T-helper 1 cell treated with Interleukin-12 subunit alpha and Interleukin-12 subunit beta and Interleukin-4 antibody, amounts not matched to agents 30 ng/mL and 1 ng/mL, for 36 hours (primary cell): Measurements from ENCODE around the gene MAP3K1. TPM values are rescaled to one million over a fixed set of nuclear protein-coding genes. Genes with fewer than 3 reads are reported as not detected.

Experiments
- intact Hi-C: fragments of 100-400 bp; cut with micrococcal nuclease; formaldehyde crosslinking; loops from one replicate; pipeline ENCODE4 v1.15.1; 2024
- total RNA-seq: library from RNA; stranded (reverse); gene quantifications from 2 replicates; pipeline ENCODE4 v1.2.3, GENCODE V29; 2022

MAP3K1 gene
- total RNA-seq, 1 donor from 2014 or later: 41.9 TPM

- intact Hi-C loops: no loop called here
Observed at GRCh38 chr5:56898213-56898612, 82.9 kb downstream of the MAP3K1 start.

DNA sequence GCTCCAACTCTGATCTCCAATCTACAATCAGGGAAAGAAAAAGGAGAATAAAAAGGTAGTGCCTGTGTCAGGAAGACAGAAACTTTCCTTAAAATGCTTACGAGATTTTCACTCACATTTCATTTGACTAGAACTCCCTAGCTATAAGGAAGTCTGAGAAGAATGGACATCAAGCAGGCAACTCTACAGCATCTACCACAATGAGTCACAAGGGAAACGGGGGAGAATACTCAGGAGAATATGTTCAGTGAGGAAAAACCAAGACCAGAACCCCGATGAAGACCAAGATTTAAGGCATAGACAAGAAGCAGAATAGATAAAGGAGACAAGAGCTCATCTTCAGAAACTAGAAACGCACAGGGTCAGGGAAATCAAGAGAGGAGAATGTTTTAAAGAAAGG lies 85.0 kb downstream of the MAP3K1 start:
- intact Hi-C loops: loop anchor here (1.0 to 10.0 kb wide), 5 partner anchors 274 to 1560 kb away; partner anchors contain the start of genes GPBP1 and PLK2

DNA sequence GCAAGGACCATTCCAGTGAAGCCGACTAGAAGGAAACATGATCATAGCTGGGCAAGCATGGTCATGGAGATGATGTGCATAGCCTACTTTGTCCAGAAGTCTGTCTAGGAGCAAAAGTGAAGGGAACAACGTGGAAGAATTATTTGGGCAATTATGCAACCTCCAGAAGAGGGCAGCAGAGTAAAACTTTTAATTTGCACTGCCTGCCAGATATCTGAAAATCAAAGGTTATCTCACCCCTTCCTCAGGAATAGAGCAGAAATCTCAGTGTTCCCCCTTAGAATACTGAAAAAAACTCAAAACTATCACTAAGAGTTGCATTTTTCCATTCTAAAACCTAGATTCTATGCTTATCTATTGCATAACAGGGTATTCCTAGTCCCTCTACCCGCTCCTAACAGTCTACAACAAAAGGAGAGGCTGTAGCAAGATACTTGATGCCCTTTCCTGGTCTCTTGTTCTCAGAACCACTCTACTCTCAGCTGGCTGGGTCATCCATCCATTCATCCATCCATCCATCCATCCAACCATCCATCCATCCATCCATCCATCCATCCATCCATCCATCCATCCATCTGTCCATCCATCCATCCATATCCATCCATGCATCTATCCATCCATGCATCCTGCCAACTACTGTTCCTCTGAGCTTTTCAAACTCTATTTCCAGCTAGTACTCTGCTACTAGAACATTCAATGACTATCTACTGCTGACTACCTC lies 85.7 kb downstream of the MAP3K1 start:
- intact Hi-C loops: loop anchor here (1.0 to 10.0 kb wide), 10 partner anchors 8 to 1560 kb away; partner anchors contain the start of genes GPBP1, PLK2 and SETD9

DNA sequence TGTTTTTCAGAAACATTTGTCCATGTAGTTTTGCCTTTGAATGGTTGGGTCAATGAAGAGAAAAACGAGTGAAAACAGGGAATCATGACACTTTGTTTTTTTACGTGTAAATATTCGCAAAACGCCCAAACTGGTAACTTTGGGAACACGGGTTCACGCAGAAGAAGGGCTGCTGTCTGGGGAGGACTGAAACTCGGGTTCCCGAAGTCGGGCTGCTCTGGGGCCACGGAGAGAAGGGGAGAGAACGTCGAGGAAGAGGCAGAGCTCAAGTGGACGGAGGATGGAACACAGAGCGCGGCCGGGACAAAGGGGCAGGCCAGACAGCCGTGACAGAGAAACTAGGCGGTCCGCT lies 93.6 kb downstream of the MAP3K1 start:
- intact Hi-C loops: loop anchor here (1.0 to 10.0 kb wide), 7 partner anchors 8 to 1551 kb away; partner anchors contain the start of gene PLK2

DNA sequence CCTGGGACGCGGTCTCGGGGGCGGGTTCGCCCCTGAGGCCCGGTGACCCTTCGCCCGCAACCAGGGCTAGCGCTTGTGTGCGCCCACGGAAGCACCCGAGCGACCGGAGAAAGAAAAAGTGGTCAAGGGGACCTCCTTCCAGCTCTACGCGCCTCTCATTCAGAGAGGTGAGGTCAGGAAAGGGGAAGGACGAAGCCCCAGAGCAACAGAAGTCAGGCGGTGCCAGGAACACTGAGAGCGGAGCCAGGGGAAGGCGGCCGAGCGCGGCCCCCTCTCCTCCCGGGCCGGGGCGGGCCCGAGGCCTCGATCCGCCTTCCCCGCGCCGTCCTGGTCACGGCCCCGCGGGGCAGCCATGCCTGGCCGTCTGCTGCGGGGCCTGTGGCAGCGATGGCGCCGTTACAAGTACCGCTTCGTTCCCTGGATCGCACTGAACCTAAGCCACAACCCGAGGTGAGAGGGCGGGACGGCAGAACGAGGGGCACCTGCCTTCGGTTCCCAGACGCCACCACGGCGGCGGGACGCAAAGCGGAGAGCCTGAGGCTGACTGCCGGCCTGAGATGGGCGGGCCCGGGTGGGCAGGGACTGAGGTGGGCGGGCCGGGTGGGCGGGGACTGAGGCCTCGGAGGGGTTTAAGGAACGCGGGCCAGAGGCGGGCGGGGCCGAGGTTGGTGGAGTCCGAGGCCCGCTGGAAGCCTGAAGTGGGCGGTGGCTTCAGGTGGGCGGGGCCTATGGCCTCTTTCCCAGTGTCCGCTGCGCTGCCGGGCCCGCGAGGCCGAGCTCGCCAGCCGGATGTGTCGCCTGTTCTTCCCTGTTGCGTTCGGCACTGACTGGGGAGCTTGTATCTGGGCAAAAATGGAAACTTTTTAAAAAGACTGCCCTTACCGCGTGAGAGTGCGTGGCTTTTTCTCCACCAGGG lies 94.2 kb downstream of the MAP3K1 start, which contains the start of gene SETD9:
Gene SETD9 (plus strand): TSS at position 303 of the 916 bp plus-strand sequence. CDS start 50 bp downstream, at position 353.
- intact Hi-C loops: loop anchor here (1.0 to 10.0 kb wide), 11 partner anchors 8 to 1551 kb away; partner anchors contain the start of genes MIER3 and PLK2

- intact Hi-C loops: loop anchor here (1.0 to 2.0 kb wide), 4 partner anchors 42 to 915 kb away; partner anchors contain the start of gene MIER3
Observed at GRCh38 chr5:56910210-56910965, 95.0 kb downstream of the MAP3K1 start.

- intact Hi-C loops: no loop called here
Observed at GRCh38 chr5:56913766-56914165, 98.4 kb downstream of the MAP3K1 start.

DNA sequence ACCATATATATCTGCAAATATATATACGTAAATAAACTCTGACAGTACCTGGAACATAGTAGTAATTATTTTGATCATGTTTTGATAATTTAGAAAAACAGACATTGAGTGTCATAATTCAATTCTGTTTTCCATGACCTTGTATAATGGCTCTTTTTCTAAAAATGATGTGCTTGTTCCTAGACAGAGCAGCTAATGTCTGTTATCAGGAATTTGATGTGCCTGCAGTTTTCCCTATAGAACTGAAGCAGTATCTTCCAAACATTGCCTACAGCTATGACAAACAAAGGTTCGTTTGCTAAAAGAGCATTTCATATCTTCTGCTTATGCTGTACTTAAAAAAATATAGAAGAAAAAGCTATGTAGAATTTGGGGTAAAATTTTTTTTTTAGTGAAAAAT lies 99.3 kb downstream of the MAP3K1 start:
- intact Hi-C loops: no loop called here

DNA sequence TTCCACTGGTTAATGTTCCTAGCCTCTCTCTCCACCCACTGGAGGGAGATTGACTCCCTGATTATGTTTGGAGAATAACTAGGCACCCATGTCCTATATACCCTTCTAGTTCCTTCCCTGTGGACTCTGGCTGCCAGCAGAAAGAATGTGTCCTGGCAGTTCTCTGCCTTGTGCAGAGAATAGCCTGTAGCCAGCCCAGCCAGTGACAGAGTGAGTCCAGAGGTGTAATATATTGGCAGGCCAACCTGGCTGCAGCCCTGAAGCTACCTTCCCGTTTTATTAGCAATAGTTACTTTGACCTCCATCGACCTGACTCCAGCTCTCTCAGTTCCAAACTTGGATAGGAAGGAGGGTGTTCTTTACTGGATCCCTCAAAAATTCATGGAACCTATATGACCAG lies 102.2 kb downstream of the MAP3K1 start:
- intact Hi-C loops: no loop called here

DNA sequence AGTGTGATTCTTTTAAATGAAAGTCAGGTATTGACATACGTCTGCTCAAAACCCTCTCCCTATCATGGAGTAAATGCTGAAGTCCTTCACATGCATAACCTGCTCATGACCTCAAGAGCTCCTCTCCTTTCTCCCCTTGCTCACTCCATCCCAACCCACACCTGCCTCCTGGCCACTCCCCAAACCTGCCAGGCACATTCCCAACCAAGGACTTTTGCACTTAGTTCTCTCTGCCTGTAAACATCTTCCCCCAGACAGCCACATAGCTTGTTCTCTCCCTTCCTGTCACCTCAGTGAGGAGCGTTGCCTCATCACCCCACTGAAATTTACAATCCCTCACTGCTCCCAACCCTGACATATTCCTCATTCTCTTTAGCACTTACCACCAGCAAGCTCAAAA lies 102.7 kb downstream of the MAP3K1 start:
- intact Hi-C loops: no loop called here

GRCh38 chr5:56919942-56920662 lies 104.8 kb downstream of the MAP3K1 start:
- intact Hi-C loops: no loop called here

DNA sequence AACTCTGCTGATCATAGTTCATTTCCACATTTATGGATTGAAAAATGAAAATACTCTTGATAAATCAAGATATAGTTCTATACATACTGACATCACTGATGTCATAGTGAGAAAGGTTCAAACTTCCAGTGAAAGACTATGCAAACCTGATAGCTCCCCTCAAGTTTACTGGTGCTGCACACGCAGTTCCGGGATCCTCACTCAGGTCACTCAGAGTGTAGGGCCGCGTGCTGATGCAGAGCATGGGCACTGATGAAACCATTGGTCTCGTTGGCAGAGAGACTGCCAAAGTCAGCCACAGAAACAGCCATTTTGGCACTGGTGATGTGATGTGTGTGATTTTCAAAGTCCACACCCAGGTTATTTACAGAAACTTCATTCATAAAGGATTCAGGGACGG lies 107.6 kb downstream of the MAP3K1 start:
- intact Hi-C loops: no loop called here

- intact Hi-C loops: no loop called here
Observed at GRCh38 chr5:56934325-56934724, 119.0 kb downstream of the MAP3K1 start.

- intact Hi-C loops: no loop called here
Observed at GRCh38 chr5:56938858-56939257, 123.5 kb downstream of the MAP3K1 start.

DNA sequence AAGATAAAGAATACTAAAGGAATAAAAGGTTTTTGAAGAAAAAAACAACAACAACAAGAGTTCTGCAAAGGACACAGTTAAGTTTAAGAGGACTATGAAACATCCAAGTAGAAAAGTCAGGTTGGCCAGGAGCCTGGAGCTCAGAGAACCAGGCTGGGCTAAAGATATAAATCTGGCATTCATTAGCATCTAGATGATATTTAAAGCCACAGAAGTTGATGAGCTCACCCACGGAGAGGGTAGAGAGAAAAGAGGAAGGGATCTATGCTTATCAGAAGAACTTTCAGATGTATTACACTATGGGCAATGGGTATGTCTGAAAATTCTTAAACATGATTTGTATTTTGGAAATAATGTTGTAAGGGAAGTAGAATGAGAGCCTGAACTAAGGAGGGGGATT lies 126.6 kb downstream of the MAP3K1 start:
- intact Hi-C loops: no loop called here

Other genes starting within 250 kb of the MAP3K1 start
- 6.0 and 6.3 TPM in 2 replicates for gene SETD9, start 94.0 kb downstream of the MAP3K1 start, total RNA-seq
- 32.0 and 36.7 TPM in 2 replicates for gene MIER3, start 136.6 kb downstream of the MAP3K1 start, total RNA-seq